Left renal pelvis (tissue), 4 donors: ENCODE results near the gene OR6V1. TPM values are rescaled to one million over a fixed set of nuclear protein-coding genes. Genes with fewer than 3 reads are reported as not detected.

Source experiments
- DNase-seq, 4 donors: peaks; one replicate each; pipeline ENCODE4 v3.0.0-alpha.2; 2013; ENCODE audit warnings: low read depth in 4 of 4, low spot score in 3 of 4
- polyA plus RNA-seq, 4 donors: library from polyadenylated mRNA; unstranded; fragments of 120-200 nt; gene quantifications; one replicate each; pipeline ENCODE4 v1.2.1, GENCODE V29; 2013; ENCODE audit not compliant: insufficient read length in 4 of 4

The OR6V1 gene, protein sequence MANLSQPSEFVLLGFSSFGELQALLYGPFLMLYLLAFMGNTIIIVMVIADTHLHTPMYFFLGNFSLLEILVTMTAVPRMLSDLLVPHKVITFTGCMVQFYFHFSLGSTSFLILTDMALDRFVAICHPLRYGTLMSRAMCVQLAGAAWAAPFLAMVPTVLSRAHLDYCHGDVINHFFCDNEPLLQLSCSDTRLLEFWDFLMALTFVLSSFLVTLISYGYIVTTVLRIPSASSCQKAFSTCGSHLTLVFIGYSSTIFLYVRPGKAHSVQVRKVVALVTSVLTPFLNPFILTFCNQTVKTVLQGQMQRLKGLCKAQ
- polyA plus RNA-seq = not detected

DNA sequence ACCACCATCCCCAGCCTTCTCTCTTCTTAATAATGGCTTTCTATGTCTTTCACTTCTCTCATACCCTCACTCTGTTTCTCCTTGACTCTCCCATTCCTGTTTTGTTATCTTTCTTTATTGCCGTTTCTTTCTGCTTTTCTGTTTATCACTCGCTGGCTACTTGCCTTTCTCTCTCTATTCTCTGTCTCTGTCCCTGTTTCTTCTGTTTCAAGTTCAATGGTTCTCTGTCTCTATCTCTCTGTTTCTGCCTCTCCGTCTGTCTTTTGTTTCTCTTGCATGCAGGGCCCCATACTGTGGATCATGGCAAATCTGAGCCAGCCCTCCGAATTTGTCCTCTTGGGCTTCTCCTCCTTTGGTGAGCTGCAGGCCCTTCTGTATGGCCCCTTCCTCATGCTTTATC, at the start of gene OR6V1:
OR6V1 (plus strand) TSS at position 301 of the 400 bp plus-strand sequence; CDS start at position 301, 0 bp downstream.
- DNase-seq = no peak

DNA sequence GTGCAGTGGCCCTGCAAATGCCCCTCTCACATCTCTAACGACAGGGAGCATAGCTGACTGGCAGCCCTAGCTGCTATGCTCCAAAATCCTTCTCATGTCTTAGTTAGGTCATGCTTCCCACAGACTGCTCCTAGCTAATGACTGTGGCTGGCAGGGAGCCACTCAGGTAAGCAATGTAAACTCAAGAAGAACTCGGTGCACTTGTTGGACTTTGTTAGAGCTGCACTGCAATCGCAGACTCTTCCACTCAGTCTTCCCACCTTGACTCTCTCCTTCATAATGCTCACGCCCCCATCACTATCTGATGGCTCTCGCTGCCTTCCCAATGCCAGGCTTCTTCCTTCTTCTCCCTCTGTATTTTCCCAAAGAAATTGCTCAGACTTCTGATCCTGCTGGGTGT, 49.2 kb upstream of the OR6V1 start:
- DNase-seq = no peak

DNA sequence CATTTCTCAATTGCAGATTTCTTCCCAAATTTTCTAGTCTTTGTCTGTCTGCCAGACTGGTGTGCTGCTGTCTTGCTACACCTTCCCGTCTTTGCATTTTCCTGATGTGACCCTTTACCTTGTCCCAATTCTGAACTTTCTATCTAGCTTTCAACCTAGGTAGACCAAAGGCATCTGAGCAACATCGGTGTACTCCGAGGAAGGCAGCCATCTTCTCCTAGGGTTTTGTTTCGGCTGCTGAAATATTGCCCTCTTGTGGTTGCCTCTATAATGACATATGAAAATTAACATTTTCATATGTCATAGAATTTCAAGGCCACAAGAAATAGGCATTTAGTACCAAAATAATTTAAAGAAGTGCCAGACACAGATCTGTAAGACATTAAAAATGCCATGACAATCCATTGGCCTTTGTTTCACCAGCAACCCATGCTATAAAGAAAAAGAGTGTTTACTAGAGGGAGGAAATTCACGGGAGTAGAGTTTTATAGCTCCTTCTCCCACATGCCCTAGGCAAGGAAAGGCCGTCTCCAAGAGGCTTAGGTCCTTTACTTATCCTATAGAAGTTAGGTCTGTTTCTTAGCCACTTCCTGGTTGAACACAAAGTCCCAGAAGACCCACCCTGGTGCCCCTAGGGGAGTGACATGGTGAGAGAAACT, 48.6 kb upstream of the OR6V1 start:
- DNase-seq = peak in 1 of 4 donors; percentile 8

DNA sequence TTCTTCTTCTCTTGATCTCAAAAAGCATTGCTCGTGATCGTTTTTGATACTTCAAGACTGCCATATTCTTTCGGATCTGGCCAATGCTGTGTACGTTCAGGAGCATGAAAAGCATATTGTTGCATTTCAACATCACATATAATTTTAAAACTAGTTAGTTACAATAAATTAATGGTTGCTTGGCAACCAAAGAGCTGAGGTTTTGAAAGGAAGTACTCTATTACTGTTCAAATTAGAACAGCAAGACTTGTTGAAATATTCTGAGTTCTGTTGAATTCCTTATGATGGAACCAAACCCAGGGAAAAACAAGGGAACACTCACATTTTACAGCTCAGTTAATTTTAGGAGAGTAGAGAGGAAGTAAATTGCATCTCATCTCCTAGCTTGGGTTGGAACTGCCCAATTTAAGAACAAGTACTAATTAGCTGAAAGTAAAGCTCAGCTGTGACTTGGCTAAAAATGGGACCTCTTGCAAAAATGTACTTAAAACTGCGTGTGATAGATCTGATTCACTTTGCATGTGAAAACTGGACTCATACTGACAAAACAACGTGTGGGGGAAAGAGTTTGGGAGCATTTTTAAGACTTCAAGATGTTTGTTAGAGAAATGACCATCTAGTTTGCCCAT, 46.4 kb upstream of the OR6V1 start:
- DNase-seq = no peak

DNA sequence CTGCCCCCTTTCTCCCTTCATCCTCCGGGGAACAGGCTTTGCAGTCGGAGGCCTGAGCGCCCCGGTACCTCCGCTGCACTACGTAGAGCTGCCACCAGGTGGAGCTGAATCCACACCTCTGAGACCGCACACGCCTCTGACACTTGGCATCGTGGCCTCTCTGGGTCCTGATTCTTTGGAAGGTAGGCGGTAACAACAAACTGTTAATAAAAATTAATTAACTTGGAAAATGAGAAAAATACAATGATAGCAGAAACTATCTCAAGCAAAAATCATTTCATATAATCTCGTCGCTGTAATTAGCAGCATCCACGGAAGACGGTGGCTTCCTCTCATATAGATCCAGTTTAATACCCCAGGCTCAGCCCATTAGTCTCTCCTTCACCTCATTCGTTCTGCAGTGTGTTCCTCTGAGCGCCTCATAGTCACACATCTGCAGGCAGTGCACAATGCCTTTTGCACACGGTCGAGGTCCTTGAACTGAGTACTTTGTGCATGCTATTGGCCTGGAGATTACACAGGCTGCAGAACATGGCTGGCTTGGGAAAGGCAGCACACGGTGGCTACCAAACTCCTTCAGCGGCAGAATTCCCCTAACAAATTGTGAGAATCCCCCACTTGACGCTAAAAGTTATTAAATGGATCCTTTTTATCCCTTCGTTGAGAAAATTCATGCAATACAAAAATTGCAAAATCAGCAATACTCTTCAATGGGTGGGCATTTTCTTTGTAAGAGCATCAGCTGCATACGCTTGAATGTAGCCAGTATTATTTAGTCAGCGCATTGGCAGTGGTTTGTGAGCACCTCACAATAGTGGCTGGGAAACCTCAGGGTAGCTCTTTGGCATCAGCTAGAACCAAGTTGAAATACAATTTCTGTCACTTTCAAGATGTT, 43.9 kb upstream of the OR6V1 start:
- DNase-seq = peak; percentile 31 to 46 (median 38)

DNA sequence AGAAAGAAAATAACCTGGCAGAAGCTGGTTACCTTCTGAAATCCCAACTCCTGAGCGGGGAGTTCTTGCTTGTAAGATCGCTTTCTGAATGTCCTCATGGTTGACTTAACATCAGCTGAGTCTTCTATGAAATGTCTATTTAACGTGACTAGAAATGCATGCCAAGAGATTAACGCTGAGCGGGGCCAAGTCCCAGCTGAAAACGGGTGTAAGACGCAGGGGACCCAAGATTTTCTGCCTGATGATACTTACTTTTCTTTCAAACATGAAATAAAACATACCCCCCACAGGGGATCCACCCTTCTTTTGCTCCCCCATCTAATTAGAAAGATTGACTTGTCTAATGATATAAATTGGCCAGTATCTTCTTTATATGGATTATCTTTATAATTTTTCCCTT, 40.1 kb upstream of the OR6V1 start:
- DNase-seq = no peak

DNA sequence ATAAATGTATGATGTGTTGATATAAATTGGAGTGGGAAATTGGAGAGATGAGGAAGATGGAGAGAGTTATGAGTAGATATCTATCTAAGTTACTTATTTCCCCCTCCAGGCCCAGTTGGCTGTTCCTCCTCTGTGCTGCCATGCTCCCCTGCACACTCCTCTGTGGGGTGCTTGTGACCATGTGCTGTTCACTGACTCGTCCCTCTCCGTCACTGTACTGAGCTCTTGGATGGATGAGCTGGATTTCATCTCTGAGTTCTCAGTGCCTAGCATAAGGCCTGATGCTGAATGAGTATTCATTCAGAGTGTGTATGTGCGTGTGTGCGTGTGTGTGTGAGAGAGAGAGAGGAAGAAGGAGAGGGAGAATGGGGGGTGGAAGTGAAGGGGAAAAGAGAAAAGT, 39.7 kb upstream of the OR6V1 start:
- no peak for DNase-seq

DNA sequence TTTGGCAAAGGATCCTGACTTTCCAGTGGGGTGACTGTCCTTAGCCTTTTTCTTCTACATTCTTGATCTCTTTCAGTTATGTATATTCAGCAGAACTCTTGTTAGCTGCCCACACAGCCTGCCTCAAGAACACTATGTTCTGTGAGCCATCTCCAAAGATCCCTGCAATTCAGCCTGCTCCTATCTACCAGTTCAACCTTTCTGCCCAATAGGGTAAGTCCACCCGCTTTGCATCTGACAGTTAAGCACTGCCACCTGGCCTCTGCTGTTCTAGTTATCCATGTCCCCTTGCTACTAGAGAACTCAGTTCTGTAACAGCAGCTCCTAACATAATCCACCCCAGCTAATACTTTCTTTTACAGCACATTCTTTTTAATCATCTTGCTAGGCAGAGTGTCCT, 38.7 kb upstream of the OR6V1 start:
- no peak for DNase-seq

DNA sequence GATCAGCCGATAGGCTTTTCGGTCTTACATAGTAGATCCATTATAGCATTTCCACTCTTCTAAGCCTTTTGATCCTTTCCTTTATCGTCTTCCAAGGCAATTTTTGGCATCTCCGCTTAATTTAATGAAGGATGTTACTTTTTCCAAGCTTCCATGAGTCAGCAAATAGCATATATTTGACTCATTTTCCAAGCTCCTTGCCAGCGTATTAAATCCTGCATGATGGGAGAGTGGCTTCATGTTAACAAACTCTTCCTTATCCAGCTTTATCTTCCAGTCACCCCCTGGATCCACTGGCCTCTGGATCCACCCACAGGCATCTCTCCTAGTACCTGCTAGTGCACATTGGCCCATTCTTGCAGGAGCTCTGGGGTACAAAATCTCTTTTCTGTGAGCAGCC, 38.2 kb upstream of the OR6V1 start:
- DNase-seq = no peak

DNA sequence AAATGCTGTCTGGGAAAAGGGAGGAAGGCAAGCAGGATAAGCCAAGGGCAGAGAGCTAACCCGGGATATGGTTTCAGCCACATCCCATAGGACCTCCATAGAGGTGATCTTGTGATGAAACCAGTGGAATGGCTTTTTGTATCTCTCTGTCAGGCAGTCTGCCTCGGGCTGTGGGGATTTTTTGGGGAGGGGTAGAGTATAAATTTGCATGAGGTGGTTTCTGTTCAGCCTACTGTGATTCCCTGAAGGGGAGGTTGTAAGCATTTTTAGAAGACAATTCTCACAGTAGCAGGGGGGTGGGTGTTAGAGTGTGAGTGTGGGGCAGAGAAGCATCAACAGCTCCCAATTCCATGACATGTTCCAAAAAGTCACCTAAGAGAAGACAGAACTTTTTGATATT, 37.1 kb upstream of the OR6V1 start:
- no peak for DNase-seq

DNA sequence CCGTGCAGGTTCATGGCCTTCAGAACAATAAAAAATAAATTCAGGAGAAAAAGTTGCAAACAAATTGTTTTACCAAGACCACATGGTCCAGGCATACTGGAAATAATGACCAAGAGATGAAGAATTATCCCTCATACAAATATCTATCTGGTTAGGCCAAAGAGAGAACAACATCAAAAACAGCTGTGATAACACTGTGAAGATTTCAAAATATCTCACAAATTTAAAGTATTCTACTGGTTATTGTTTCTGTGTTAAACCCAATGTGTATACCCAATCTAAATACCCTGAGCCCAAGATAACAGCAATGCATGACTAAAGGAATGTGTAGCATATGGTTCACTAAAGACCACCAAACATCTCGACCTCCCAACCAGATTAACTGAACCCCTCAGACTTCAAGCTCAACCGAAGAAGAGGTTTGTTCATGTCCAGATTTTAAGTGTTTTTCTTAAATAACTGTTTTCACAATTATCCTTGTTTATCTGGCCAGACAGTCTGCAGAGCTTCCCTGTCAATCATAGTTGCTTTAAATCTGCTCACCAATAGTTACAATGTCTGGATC, 36.1 kb upstream of the OR6V1 start:
- DNase-seq = no peak

DNA sequence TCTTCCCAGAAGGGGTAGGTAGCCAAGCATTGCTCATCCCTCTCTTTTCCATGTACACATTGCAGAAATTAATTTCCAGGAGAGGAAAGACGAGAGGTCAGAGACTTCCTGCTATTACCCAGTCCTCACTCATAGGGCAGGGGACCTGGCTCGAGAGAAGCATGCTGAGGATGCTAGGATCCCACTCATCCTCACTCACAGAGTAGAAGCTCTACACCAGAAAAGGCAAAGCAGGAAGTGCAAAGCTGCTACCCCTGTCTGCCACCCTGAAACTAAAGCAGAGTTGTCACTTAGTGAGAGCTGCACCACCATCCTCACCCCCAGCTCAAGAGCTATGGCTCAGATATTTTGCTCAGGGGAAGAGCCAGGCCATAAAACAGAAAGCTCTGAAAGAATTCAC, 35.1 kb upstream of the OR6V1 start:
- no peak for DNase-seq

DNA sequence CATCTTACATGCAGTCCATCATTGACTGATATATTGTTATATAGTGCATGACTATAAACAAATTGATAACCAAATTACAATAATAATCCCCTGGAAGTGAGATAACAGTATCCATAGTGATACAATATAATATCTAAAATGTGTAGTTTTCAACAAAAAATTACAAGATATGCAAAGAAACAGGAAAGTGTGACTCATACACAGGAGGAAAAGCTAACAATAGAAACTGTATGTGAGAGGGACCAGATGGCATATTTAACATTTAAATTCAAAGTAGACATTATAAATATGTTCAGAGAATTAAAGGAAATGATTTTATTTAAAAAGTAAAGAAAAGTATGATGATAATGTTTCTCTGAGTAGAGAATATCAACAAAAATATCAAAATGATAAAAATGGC, 33.2 kb upstream of the OR6V1 start:
- no peak for DNase-seq

DNA sequence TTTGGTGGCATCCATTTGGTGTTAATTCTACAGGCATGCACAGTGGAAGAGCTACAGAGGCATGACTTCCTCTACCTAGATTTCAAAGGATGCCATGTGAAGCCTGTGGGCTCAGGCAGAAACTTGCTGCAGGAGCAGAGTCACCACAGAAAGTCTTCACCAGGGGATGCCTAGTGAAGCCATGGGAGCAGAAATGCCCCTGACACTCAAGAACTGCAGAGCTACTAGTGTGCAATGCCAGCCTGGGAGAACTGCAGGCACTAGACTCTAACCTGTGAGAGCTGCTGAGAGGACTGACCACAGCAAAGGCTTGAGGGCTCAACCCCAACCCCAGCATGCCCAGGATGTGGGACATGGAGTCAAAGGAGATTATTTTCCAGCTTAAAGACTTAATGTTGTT, 29.1 kb upstream of the OR6V1 start:
- no peak for DNase-seq

DNA sequence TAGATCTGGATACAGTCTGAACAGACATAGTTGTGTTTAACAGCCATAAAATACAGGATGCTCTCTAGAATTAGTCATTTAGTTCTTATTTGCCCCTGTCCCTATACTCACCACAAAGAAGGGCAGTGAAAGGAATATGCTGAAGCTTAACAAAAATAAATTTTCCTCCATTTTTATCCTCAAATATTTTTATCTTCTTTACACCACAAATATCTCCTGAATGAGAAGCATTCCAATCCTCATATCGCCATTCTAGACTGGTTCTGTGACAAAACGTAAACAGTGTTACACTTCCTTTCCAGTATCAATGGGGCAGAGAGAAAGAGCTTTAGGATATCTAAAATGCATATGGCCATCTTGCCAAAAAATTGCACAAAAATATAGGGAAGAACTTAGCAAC, 26.8 kb upstream of the OR6V1 start:
- DNase-seq = no peak

DNA sequence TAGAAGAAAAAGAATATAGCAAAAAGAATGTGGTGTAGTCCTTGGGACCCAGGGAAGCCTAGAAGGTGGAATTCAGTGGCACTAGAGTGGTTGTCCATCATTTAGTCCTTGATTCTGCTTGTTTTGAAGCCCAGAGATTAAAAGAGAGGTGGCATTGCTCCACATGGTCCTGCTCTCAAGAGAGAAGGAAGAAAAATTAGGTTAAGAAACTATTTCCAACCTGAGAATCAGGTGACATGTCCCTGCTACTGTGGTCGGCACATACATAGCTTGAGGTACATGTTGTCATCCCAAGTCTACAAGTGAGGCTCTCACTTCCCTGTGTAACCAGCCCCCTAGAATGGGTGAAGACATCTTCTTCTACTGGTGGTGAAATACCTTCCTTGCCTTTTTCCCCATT, 25.1 kb upstream of the OR6V1 start, which contains the start of gene OR9A2:
OR9A2 (minus strand) TSS at position 101 of the 400 bp plus-strand sequence; CDS start at position 101, 0 bp downstream.
- no peak for DNase-seq

DNA sequence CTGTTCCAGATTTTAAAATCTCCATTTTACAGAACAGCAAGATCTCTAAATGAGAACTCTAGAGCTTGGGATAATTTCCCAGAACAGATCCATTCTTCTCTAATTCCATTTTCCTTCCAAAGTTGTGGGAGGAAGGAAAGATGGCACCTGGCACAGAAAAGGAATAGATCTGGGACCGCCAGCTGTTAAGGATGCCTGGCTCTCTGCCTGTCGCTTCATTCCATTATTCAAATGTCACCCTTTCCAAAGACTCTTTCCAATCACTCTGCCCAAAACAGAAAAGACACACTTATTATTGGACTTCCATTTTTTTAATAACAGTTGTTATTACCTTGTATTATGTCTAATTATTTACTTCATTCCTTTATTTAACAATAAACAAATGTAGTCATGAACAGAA, 24.5 kb upstream of the OR6V1 start:
- no peak for DNase-seq

DNA sequence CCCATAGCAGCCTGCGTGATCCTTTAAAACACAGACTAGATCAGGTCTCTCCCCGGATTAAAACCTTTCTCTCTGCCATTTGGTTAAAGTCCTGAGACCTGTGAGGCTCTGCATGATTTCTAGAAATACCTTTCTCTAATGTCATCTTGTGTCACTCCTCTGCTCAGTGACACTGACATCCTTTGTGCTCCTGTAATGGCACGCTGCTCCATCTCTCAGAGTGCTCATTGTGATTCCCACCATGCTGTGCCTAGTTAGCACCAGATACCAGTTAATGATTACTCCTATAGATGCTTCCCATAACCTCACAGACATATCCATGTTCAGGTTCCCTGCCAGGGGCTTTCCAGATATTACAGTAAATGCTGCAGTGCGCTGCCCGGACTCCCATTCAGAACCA, 13.5 kb upstream of the OR6V1 start:
- no peak for DNase-seq

DNA sequence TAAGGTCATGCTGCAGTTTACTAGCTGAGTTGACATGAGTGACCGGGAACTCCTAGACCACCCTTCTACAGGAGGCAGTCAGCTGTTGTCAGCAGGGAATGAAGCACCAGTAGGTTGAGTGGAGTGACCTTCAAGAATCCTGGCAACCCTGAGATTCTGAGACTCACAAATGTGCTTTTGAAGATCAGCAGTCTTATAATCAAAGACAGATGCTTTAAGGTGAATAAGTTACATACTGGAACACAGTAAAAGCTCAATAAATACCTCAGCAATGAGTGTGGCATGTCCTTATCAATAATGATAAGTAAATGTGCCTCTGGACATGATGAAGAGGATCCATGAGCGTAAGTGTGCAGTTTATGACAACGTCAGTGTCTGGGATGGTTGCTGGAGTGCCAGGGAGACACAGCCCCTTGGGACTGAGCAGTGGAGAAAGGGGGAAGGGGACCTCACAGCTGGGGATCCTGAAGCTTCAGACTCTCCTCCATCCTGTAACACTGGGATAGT, 11.9 kb upstream of the OR6V1 start:
- DNase-seq = no peak

DNA sequence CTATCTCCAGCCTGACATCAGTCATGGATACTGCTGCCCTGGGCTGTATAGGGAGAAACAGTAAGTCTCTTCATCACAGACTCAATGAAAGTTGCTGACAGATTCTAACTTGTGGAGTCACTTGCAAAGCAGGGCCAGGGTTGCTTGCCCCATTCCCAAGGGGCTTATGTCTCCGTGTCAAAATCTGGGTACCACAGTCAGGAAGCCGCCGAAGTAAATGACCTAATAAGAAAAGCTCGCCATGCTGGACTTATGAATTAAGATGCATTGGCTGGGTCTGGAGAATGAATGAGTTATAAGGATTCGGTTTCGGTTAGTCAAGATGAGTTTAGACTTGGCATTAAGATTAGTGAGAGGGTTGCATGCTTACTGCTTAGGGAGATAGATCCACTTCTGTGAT, 10.8 kb upstream of the OR6V1 start:
- DNase-seq = no peak
